Left cardiac atrium (tissue), 4 donors: ENCODE results near the gene ZDHHC1. TPM values are rescaled to one million over a fixed set of nuclear protein-coding genes. Genes with fewer than 3 reads are reported as not detected.
A peak's percentile ranks its signal among the peaks of the same experiment; 100 is the strongest.

ENCODE experiments used
- ATAC-seq, 2 donors: fragments of 200-7000 bp; cut with Tn5 transposase; one replicate each; pipeline ENCODE4 v1.9.1; 2020; ENCODE audit warnings: mild to moderate bottlenecking in 2 of 2, moderate library complexity in 2 of 2
- DNase-seq: peaks from one replicate; pipeline ENCODE4 v3.0.0-alpha.2; 2020
- intact Hi-C, 2 donors: fragments of 100-400 bp; cut with DNase I; formaldehyde crosslinking; loops; one replicate each; pipeline versions ENCODE4 v1.14.1 to v1.15.1; 2022 to 2023
- total RNA-seq, 2 donors: library from RNA; stranded (reverse); fragmentation: NEBNext Ultra II Directional; extraction: Animal tissue kit (Norgen Biotek cat#: 25700); gene quantifications; one replicate each; pipeline ENCODE4 v1.2.1, GENCODE V29; 2021
- donor health status: DM: no; HTN: yes; CAD: no.
- donor health status: DM: no; HTN: yes; CAD: no; lungs with severe emphysema.
- donor health status: DM: yes; HTN: yes; CAD: no.
- donor health status: Dilated cardiomyopathy.

Gene ZDHHC1
- total RNA-seq, 2 donors from 2014 or later, result 4.6 to 6.8 TPM

- ATAC-seq (no peak), DNase-seq (no peak)
- intact Hi-C loops, result no loop called here
Observed at GRCh38 chr16:67435758-67436164, 19.5 kb upstream of the ZDHHC1 start.

GRCh38 chr16:67433131-67433719 lies 16.9 kb upstream of the ZDHHC1 start:
- DNase-seq (no peak), ATAC-seq (no peak)
- intact Hi-C loops, result no loop called here

GRCh38 chr16:67432506-67432890 lies 16.2 kb upstream of the ZDHHC1 start:
- DNase-seq (no peak), ATAC-seq (no peak)
- intact Hi-C loops, result no loop called here

GRCh38 chr16:67431775-67432505 lies 15.7 kb upstream of the ZDHHC1 start:
- DNase-seq, result no peak
- intact Hi-C loops, result no loop called here

GRCh38 chr16:67430977-67431774 lies 14.9 kb upstream of the ZDHHC1 start, which contains the start of gene HSD11B2:
HSD11B2 (plus strand) TSS chr16:67431121; CDS start chr16:67431249, 128 bp downstream.
- intact Hi-C loops, result no loop called here
- DNase-seq (no peak), ATAC-seq (peak; percentile 67 to 77)

More at GRCh38 chr16:67431775-67432505, 15.7 kb upstream of the ZDHHC1 start:
- ATAC-seq, result no peak

GRCh38 chr16:67430504-67430976 lies 14.3 kb upstream of the ZDHHC1 start:
- peak; percentile 32 to 46 for ATAC-seq
- no peak for DNase-seq
- intact Hi-C loops, result no loop called here

- ATAC-seq (no peak), DNase-seq (no peak)
- intact Hi-C loops, result loop anchor here (5.0 kb wide), 1 partner anchor 37 kb away; no protein-coding TSS in a partner anchor
Observed at GRCh38 chr16:67429799-67430503, 13.7 kb upstream of the ZDHHC1 start.

- ATAC-seq (no peak), DNase-seq (no peak)
- intact Hi-C loops, result loop anchor here (5.0 kb wide), 1 partner anchor 38 kb away; no protein-coding TSS in a partner anchor
Observed at GRCh38 chr16:67429053-67429798, 12.9 kb upstream of the ZDHHC1 start.

- peak; percentile 68 to 76 for ATAC-seq
Observed at GRCh38 chr16:67428146-67428731, 12.0 kb upstream of the ZDHHC1 start.

GRCh38 chr16:67426950-67427349 lies 10.7 kb upstream of the ZDHHC1 start:
- intact Hi-C loops, result loop anchor here (5.0 kb wide), 1 partner anchor 40 kb away; no protein-coding TSS in a partner anchor
- DNase-seq, result no peak
- no peak for ATAC-seq

More at GRCh38 chr16:67428146-67428731, 12.0 kb upstream of the ZDHHC1 start:
- DNase-seq, result peak; percentile 80
- intact Hi-C loops, result loop anchor here (5.0 kb wide), 1 partner anchor 39 kb away; no protein-coding TSS in a partner anchor

- DNase-seq, result no peak
- no peak for ATAC-seq
- intact Hi-C loops, result loop anchor here (5.0 kb wide), 1 partner anchor 41 kb away; no protein-coding TSS in a partner anchor
Observed at GRCh38 chr16:67426022-67426421, 9.7 kb upstream of the ZDHHC1 start.

GRCh38 chr16:67425580-67425979 lies 9.3 kb upstream of the ZDHHC1 start:
- DNase-seq, result no peak
- intact Hi-C loops, result loop anchor here (5.0 kb wide), 1 partner anchor 42 kb away; no protein-coding TSS in a partner anchor
- no peak for ATAC-seq

- intact Hi-C loops, result loop anchor here (5.0 kb wide), 1 partner anchor 42 kb away; no protein-coding TSS in a partner anchor
- no peak for DNase-seq
Observed at GRCh38 chr16:67425061-67425460, 8.8 kb upstream of the ZDHHC1 start.

GRCh38 chr16:67424261-67424615 lies 8.0 kb upstream of the ZDHHC1 start:
- DNase-seq (no peak), ATAC-seq (no peak)
- intact Hi-C loops, result no loop called here

More at GRCh38 chr16:67425061-67425460, 8.8 kb upstream of the ZDHHC1 start:
- no peak for ATAC-seq

- DNase-seq (no peak), ATAC-seq (no peak)
- intact Hi-C loops, result no loop called here
Observed at GRCh38 chr16:67423611-67424260, 7.5 kb upstream of the ZDHHC1 start.

- ATAC-seq (no peak), DNase-seq (no peak)
- intact Hi-C loops, result no loop called here
Observed at GRCh38 chr16:67423015-67423414, 6.7 kb upstream of the ZDHHC1 start.

- ATAC-seq (no peak), DNase-seq (no peak)
Observed at GRCh38 chr16:67421030-67421429, 4.8 kb upstream of the ZDHHC1 start.

More at GRCh38 chr16:67421030-67421429, 4.8 kb upstream of the ZDHHC1 start:
- intact Hi-C loops, result no loop called here
